Measurements from ENCODE around the gene VEZF1.

The VEZF1 gene, protein sequence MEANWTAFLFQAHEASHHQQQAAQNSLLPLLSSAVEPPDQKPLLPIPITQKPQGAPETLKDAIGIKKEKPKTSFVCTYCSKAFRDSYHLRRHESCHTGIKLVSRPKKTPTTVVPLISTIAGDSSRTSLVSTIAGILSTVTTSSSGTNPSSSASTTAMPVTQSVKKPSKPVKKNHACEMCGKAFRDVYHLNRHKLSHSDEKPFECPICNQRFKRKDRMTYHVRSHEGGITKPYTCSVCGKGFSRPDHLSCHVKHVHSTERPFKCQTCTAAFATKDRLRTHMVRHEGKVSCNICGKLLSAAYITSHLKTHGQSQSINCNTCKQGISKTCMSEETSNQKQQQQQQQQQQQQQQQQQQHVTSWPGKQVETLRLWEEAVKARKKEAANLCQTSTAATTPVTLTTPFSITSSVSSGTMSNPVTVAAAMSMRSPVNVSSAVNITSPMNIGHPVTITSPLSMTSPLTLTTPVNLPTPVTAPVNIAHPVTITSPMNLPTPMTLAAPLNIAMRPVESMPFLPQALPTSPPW

DNA sequence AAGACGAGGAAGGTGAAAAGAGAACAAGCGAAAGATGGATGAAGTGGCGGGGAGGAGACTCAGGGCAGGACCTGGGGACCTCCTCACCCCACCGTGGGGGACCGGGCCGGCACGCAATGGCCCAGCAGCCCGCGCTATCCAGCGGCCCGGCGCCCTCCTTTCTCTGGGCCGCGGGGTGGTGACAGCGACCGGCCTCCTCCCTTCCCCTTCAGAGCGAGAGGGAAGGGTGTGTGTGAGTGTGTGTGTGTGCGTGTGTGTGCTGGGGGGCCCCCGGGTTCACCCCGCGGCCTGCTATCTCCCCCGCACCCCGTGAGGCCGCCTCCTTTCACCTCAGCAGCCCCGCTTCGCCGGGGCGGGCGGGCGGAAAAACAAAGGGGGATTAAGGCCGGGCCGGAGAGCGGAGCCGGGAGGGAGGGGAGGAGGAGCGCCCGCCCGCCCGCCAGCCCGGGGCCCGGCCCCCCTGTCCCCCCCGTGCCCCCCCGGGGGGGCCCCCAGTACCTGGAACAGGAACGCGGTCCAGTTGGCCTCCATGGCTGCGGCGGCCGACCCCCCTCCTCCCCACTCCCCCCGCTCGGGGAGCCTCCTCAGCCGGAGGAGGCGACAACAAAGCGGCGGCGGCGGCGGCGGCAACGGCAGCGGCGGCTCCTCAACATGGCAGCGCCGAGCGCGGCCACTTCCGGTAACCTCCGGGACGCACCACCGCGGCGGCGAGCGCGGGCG, at the start of gene VEZF1:
Gene VEZF1, minus strand, starts transcription at position 674 of the 720 bp plus-strand sequence. Its CDS starts 143 bp downstream, at position 531.
- TF ChIP-seq GATA3 (IDR thresholded peaks at IDR 0.05; ENCODE audit: low read depth, low read length): no peak
- TF ChIP-seq GATA2 (IDR thresholded peaks at IDR 0.05; ENCODE audit: low read depth, low read length): no peak

DNA sequence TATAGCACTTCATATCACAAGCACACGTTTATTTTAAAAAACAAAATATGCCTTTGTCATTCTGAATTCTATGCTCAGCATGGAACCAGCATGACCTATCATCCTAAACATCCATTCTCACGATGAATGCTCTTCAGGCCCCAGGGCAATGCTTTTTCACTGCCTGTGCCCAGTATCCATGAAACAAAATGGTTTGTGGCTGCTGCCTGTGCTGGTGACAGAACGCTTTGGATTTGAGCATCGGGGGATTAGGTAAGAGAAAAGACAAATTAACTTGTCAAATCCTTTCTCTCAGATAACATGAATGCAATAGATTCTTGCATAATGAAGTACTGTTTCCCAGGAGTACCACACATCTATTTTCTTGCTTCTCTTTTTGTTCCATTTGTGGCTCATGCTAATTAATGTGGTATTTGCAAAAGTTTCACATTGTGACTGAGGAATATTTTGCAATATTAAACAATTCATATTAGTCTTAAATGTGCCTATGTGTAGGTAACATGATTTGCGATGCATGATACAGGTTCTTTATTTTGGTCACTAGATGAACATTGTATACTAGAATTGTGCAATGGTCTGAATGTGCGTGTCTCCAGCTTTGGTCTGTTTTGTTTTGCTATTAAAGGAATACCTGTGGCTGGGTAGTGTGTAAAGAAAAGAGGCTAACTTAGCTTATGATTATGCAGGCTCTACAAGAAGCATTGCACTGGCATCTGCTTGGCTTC, 44.8 kb upstream of the VEZF1 start:
- TF ChIP-seq GATA3 (IDR thresholded peaks at IDR 0.05; ENCODE audit: low read depth, low read length): no peak
- no peak for TF ChIP-seq GATA2 (IDR thresholded peaks at IDR 0.05; ENCODE audit: low read depth, low read length)

GRCh38 chr17:58028578-58028977, 40.5 kb upstream of the VEZF1 start:
- TF ChIP-seq GATA3 (IDR thresholded peaks at IDR 0.05; ENCODE audit: low read depth, low read length) (no peak), GATA2 (IDR thresholded peaks at IDR 0.05; ENCODE audit: low read depth, low read length) (no peak)

GRCh38 chr17:58020401-58020800, 32.3 kb upstream of the VEZF1 start:
- no peak for TF ChIP-seq GATA2 (IDR thresholded peaks at IDR 0.05; ENCODE audit: low read depth, low read length)
- no peak for TF ChIP-seq GATA3 (IDR thresholded peaks at IDR 0.05; ENCODE audit: low read depth, low read length)

GRCh38 chr17:58019521-58019920, 31.5 kb upstream of the VEZF1 start:
- TF ChIP-seq GATA3 (IDR thresholded peaks at IDR 0.05; ENCODE audit: low read depth, low read length): no peak
- TF ChIP-seq GATA2 (IDR thresholded peaks at IDR 0.05; ENCODE audit: low read depth, low read length): no peak

DNA sequence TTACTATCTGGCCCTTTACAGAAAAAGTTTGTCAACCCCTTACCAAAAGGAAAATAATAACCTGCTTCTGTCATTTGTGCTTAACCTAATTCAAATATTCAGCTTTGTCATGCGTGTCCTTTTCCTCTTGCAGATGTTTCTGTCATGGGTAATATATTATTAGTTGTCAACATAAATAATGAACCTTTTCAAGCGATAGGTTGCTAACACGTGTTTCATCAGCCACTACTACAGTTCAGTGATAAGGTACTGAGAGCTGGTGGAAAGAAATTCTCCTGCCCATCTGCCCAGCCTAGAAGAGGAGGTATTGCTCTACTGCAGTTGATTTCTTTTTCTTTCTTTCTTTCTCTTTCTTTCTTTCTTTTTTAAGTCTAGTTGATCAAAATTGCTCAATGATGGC, 31.0 kb upstream of the VEZF1 start:
- TF ChIP-seq GATA2 (IDR thresholded peaks at IDR 0.05; ENCODE audit: low read depth, low read length): no peak
- no peak for TF ChIP-seq GATA3 (IDR thresholded peaks at IDR 0.05; ENCODE audit: low read depth, low read length)

DNA sequence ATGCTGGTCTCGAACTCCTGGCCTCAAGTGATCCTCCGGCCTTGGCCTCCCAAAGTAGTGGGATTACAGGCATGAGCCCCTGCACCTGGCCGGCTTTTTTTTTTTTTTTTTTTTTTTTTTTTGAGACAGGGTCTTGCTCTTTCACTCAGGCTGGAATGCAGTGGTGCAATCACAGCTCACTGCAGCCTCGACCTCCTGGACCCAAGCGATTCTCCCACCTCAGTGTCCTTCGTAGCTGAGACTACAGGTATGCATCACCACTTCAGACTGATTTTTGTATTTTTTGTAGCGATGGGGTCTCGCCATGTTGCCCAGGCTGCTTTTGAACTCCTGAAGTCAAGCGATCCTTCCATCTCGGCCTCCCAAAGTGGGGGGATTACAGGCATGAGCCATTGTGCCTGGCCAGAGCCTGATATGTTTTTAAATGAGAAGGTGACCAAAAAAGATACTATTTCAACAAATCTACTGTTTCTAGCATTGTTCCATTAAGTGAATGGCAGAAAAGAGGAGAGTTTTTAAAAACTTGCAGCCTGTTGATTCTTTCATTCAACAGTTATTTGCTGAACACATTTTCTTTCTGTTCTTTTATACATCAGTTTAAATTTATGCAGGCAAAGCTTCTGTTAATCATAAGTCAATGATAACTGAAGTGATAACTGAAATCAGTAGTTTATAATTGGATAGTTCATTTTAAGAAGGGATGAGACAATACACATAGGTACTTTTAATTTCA, 22.2 kb upstream of the VEZF1 start:
- TF ChIP-seq GATA2 (IDR thresholded peaks at IDR 0.05; ENCODE audit: low read depth, low read length) (no peak), GATA3 (IDR thresholded peaks at IDR 0.05; ENCODE audit: low read depth, low read length) (no peak)

DNA sequence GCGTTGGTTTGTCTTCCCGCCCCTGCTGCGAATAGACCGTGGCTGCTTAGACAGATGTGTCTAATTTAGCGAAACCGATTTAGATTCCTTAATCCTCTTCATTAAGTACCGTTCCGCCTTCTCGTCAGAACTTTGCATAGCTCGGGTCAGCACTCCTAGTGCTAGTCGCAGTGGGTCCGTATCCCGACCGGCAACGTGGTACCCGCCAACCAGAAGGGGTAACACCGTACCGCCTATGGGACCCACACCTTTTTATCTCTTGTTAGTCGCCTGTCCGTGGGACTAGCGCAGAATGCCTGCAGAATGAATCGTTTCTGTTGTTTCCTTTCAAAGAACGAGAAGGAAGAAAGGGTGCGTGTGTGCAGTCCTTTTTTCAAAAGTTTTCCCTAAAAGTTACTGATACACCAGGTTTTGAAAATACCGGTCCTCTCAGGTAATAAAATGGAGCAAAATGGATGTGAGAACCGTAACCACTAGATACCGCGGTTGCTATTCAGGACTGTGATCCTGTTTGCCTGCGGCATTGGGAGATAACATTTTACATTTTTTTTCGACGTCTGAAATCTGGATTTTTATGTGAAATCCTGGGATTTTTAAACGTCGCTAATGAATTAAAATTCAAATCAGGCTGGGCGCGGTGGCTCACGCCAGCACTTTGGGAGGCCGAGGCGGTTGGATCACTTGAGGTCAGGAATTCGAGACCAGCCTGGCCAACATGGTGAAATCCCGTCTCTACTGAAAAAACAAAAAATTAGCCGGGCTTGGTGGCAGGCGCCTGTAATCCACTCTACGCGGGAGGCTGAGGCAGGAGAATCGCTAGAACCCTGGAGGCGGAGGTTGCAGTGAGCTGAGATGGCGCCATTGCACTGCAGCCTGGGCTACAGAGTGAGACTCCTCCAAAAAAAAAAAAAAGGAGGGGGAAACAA, 20.0 kb upstream of the VEZF1 start:
- TF ChIP-seq GATA2 (IDR thresholded peaks at IDR 0.05; ENCODE audit: low read depth, low read length) (no peak), GATA3 (IDR thresholded peaks at IDR 0.05; ENCODE audit: low read depth, low read length) (no peak)

DNA sequence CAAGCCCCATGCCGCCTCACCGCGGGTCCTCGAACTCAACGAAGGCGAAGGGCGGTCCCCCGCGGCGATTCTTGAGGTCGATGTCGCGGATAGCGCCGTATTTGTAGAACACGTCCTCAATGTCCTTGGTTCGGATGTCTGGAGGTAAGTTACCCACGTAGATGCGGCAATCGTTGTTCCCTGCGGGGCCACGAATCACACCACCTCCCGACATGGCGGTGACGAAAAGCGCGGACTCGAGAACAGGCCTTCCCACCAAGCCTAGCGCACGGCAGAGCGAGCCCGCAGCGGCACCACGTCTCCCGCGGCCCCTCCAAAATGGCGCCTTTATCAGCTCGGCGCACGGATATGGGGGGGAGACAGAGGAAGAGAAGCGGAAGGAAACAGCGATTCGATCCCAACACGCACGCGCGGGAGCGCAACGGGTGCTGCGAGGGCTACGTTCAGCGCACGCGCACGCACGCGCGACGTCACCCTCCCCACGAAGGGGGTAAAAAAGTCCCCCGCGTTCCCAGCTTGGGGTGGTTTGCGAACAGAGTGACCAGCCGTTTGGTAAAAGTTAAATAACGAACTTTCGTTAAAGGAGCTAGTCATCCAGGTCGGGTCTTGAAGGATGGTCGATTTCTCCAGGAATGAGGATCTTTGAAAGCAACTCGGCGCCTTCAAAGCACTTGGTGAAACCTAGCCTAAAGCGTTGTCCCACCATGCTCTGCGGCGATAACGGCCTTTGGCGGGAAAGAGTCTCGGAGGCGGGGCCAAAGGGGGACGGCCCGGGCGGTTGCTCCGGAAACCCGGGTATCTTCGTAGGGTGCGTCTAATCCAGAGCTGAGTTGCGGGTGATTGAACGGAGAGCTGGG, 19.1 kb upstream of the VEZF1 start, which contains the start of gene SRSF1:
Gene SRSF1, minus strand, starts transcription at position 323 of the 857 bp plus-strand sequence. Its CDS starts 109 bp downstream, at position 214.
- TF ChIP-seq GATA2 (IDR thresholded peaks at IDR 0.05; ENCODE audit: low read depth, low read length): peak; percentile 77; the same call in 1 of the 2 replicates
- no peak for TF ChIP-seq GATA3 (IDR thresholded peaks at IDR 0.05; ENCODE audit: low read depth, low read length)

- TF ChIP-seq GATA2 (IDR thresholded peaks at IDR 0.05; ENCODE audit: low read depth, low read length) (no peak), GATA3 (IDR thresholded peaks at IDR 0.05; ENCODE audit: low read depth, low read length) (no peak)
Observed at GRCh38 chr17:58006560-58006923, 18.5 kb upstream of the VEZF1 start.

DNA sequence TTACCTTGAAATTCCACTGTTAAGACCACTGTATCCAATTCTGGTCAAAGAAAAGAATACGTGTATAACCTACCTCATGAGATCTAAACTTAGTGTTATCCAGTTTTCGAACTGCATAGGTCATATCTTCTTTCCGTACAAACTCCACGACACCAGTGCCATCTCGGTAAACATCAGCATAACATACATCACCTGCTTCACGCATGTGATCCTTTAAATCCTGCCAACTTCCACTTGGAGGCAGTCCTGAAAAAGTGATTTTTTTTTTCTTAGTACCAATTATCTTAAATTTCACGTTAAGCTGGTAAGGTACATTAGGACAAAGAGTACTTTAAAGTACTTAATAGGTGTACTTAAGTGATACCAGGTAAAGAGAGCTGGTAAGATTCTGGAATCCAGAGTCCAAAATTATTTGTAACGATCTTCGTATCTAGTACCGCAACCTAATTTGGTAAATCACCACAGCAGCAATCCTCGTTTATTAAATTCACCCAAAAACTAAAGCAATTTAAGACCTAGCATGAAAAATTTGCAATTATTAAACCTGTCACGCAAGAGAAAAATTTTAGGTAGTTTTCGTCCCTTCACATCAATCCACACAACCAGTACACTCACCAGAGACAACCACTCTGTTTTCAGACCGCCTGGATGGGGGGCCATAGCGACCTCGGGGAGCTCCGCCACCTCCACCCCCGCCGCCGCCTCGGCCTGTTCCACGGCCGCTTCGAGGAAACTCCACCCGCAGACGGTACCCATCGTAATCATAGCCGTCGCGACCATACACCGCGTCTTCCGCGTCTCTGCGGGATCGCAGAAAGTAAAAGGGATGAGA, 17.9 kb upstream of the VEZF1 start:
- TF ChIP-seq GATA3 (IDR thresholded peaks at IDR 0.05; ENCODE audit: low read depth, low read length): no peak
- TF ChIP-seq GATA2 (IDR thresholded peaks at IDR 0.05; ENCODE audit: low read depth, low read length): no peak
